Caco-2 (cell line): Measurements from ENCODE around the gene ILF3. TPM values are rescaled to one million over a fixed set of nuclear protein-coding genes. Genes with fewer than 3 reads are reported as not detected.

ENCODE experiments used
- BruUV-seq: library from RNA; stranded (reverse); fragments of 400-500 nt; replicated peaks from 2 replicates; lab custom pipeline; 2021; lab: Mats Ljungman, UMichigan
- CTCF ChIA-PET: fragments of 300-600 bp; sonication (Branson Sonifier 250); formaldehyde crosslinking; loops from one replicate; lab custom pipeline; 2022; ENCODE audit warnings: antibody characterized with exemption; lab: Charles Lee
- POLR2A ChIA-PET: fragments of 300-600 bp; sonication (Branson Sonifier 250); formaldehyde crosslinking; loops from one replicate; lab custom pipeline; 2022; ENCODE audit warnings: antibody characterized with exemption; lab: Charles Lee
- DNase-seq, 2 experiments: peaks; one replicate each; pipeline versions ENCODE4 v3.0.0 to v3.0.0-alpha.2; 2020 to 2022
- H3K27me3 ChIP-seq: replicated peaks from 2 replicates; pipeline ENCODE4 v1.6.0; 2011; ENCODE audit warnings: low read length; ENCODE audit not compliant: control insufficient read depth, insufficient read depth
- H3K36me3 ChIP-seq: 2 replicates; pipeline ENCODE4 v1.5.1; 2011; ENCODE audit warnings: low read length; ENCODE audit not compliant: control insufficient read depth, insufficient read depth
- H3K4me1 ChIP-seq: fragments of 250-450 bp; sonication (Bioruptor Pico); 2 replicates; pipeline ENCODE4 v1.5.1; 2020; ENCODE audit warnings: mild to moderate bottlenecking
- H3K4me3 ChIP-seq: 2 replicates; pipeline ENCODE4 v1.5.1; 2011; ENCODE audit warnings: low read depth, mild to moderate bottlenecking, control low read depth, low read length
- H3K9me3 ChIP-seq: fragments of 250-450 bp; sonication (Bioruptor Pico); 2 replicates; pipeline ENCODE4 v1.5.1; 2020; ENCODE audit warnings: mild to moderate bottlenecking, moderate library complexity
- H3K27ac Mint-ChIP-seq: one replicate; pipeline ENCODE4 v1.8.0; 2022; ENCODE audit warnings: mixed read lengths; ENCODE audit not compliant: unreplicated experiment
- H3K27me3 Mint-ChIP-seq: one replicate; pipeline ENCODE4 v1.8.0; 2022; ENCODE audit warnings: mixed read lengths; ENCODE audit not compliant: insufficient read depth, unreplicated experiment
- H3K36me3 Mint-ChIP-seq: one replicate; pipeline ENCODE4 v1.8.0; 2022; ENCODE audit warnings: mild to moderate bottlenecking, mixed read lengths; ENCODE audit not compliant: insufficient read depth, unreplicated experiment
- H3K4me1 Mint-ChIP-seq: one replicate; pipeline ENCODE4 v1.8.0; 2022; ENCODE audit warnings: low read depth, mixed read lengths; ENCODE audit not compliant: unreplicated experiment
- H3K4me3 Mint-ChIP-seq: one replicate; pipeline ENCODE4 v1.8.0; 2022; ENCODE audit warnings: mild to moderate bottlenecking, moderate library complexity, mixed read lengths; ENCODE audit not compliant: unreplicated experiment
- H3K9me3 Mint-ChIP-seq: one replicate; pipeline ENCODE4 v1.8.0; 2022; ENCODE audit warnings: mixed read lengths; ENCODE audit not compliant: unreplicated experiment
- intact Hi-C: fragments of 100-400 bp; cut with micrococcal nuclease; formaldehyde crosslinking; loops from one replicate; pipeline ENCODE4 v1.10.0; 2022; ENCODE audit not compliant: unreplicated experiment
- total RNA-seq: library from RNA; stranded (reverse); gene quantifications from 2 replicates; pipeline ENCODE4 v1.2.3, GENCODE V29; 2022
- TF ChIP-seq, protein P1 (sequence below), 2 experiments: fragments of 200-600 bp in 1 of 2; IDR thresholded peaks; 1 replicate in 1 of 2; 2 replicates in 1 of 2; pipeline versions ENCODE4 v1.5.1 to v1.8.0; 2011 to 2022; ENCODE audit warnings: antibody characterized with exemption in 1 of 2, control low read depth in 1 of 2, inconsistent platforms in 1 of 2, low read depth in 1 of 2, low read length in 1 of 2, mild to moderate bottlenecking in 1 of 2, moderate library complexity in 1 of 2; ENCODE audit not compliant: insufficient read depth in 1 of 2, severe bottlenecking in 1 of 2, unreplicated experiment in 1 of 2

ILF3 gene
- total RNA-seq, 1 experiment from 2014 or later, result 399 TPM

DNA sequence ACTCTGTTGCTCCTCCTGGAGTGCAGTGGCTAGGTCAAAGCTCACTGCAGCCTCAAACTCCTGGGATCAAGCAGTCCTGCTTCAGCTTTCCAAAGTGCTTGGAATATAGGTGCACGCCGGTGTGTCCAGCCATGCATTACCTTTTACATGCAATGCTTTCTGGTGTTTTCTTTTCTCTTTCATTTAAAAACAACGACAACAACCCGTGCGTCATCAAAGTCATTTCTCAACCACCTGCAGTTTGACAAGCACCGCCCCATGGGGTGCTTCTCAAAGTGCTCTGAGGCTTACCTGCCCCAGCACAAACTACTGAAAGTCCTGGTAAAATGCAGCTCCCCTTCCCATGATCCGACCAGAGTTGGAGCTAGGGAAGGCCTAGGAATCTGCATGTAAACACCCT, 54.1 kb downstream of the ILF3 start:
- TF ChIP-seq, protein P1, sequence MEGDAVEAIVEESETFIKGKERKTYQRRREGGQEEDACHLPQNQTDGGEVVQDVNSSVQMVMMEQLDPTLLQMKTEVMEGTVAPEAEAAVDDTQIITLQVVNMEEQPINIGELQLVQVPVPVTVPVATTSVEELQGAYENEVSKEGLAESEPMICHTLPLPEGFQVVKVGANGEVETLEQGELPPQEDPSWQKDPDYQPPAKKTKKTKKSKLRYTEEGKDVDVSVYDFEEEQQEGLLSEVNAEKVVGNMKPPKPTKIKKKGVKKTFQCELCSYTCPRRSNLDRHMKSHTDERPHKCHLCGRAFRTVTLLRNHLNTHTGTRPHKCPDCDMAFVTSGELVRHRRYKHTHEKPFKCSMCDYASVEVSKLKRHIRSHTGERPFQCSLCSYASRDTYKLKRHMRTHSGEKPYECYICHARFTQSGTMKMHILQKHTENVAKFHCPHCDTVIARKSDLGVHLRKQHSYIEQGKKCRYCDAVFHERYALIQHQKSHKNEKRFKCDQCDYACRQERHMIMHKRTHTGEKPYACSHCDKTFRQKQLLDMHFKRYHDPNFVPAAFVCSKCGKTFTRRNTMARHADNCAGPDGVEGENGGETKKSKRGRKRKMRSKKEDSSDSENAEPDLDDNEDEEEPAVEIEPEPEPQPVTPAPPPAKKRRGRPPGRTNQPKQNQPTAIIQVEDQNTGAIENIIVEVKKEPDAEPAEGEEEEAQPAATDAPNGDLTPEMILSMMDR (IDR thresholded peaks at IDR 0.05; ENCODE audit: insufficient read depth in 1 of 2, low read depth in 1 of 2, low read length in 1 of 2, severe bottlenecking in 1 of 2, unreplicated experiment in 1 of 2), result no peak
- intact Hi-C loops, result no loop called here
- POLR2A ChIA-PET, result no interaction called here
- DNase-seq, result no peak
- Histone ChIP-seq H3K27me3 (no peaks in the 10 kb centered on the region), H3K4me1 (peaks cover 9% of the 10 kb centered on the region; the same call in 1 of the 2 replicates), H3K4me3 (no peak overlapping the region), H3K36me3 (no peaks in the 10 kb centered on the region), H3K9me3 (no peaks in the 10 kb centered on the region)
- BruUV-seq, result no TSS peak
- H3K36me3 Mint-ChIP-seq, result peaks cover 32% of the 10 kb centered on the region
- no peaks in the 10 kb centered on the region for H3K4me1 Mint-ChIP-seq
- no peak overlapping the region for H3K4me3 Mint-ChIP-seq
- CTCF ChIA-PET, result interaction anchor here (0.7 to 1.7 kb wide), 2 partner anchors 10 to 63 kb away, joined by 4 to 5 read pairs; partner anchors contain the start of gene DNM2
- no peak overlapping the region for H3K27ac Mint-ChIP-seq
- no peaks in the 10 kb centered on the region for H3K27me3 Mint-ChIP-seq
- no peaks in the 10 kb centered on the region for H3K9me3 Mint-ChIP-seq

DNA sequence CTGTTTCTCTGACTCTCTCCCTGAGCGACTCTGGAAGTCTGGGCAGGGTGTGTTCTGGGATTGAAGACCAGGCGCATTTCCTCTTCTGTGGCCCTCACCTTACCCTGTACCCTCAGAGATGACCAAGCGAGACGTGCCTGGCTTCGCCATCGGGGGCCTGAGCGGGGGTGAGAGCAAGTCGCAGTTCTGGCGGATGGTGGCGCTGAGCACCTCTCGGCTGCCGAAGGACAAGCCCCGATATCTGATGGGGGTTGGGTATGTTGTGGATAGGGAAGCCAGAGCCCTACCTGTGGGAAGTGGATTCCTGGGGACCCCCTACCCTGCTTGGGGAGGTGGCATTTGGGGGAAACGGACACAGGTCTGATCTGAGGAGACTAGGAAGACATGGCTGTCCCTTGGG, 57.9 kb downstream of the ILF3 start:
- H3K4me3 ChIP-seq, result no peak overlapping the region
- peaks cover 22% of the 10 kb centered on the region for H3K36me3 Mint-ChIP-seq
- H3K4me3 Mint-ChIP-seq, result no peak overlapping the region
- TF ChIP-seq, protein P1 (IDR thresholded peaks at IDR 0.05; ENCODE audit: insufficient read depth in 1 of 2, low read depth in 1 of 2, low read length in 1 of 2, severe bottlenecking in 1 of 2, unreplicated experiment in 1 of 2), result no peak
- H3K27ac Mint-ChIP-seq, result no peak overlapping the region
- no peaks in the 10 kb centered on the region for H3K4me1 Mint-ChIP-seq
- H3K36me3 ChIP-seq, result no peaks in the 10 kb centered on the region
- peaks cover 4% of the 10 kb centered on the region; the same call in 1 of the 2 replicates for H3K4me1 ChIP-seq
- H3K27me3 Mint-ChIP-seq, result no peaks in the 10 kb centered on the region
- H3K9me3 ChIP-seq, result no peaks in the 10 kb centered on the region
- intact Hi-C loops, result no loop called here
- no peaks in the 10 kb centered on the region for H3K9me3 Mint-ChIP-seq
- ChIA-PET CTCF (no interaction called here), POLR2A (no interaction called here)
- no TSS peak for BruUV-seq
- no peaks in the 10 kb centered on the region for H3K27me3 ChIP-seq
- DNase-seq, result no peak

DNA sequence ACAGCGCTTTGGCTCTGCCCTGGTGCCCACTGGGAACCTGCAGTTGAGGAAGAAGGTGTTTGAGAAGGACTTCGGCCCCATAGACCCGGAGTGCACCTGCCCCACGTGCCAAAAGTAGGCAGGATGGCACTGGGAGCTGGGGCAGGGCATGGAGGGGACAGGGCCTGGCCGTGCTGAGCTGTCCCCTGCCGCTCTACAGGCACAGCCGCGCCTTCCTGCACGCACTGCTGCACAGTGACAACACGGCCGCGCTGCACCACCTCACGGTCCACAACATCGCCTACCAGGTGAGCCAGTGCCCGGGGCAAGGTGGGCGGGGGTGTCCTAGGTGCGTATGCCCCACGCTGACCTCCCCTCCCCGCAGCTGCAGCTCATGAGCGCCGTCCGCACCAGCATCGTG, 58.6 kb downstream of the ILF3 start:
- ChIA-PET POLR2A (no interaction called here), CTCF (no interaction called here)
- Mint-ChIP-seq H3K4me1 (no peaks in the 10 kb centered on the region), H3K27ac (no peak overlapping the region), H3K4me3 (no peak overlapping the region), H3K36me3 (peaks cover 19% of the 10 kb centered on the region), H3K27me3 (no peaks in the 10 kb centered on the region), H3K9me3 (no peaks in the 10 kb centered on the region)
- no peak overlapping the region for H3K4me3 ChIP-seq
- TSS peak; percentile 42 for BruUV-seq
- DNase-seq, result no peak
- no peaks in the 10 kb centered on the region for H3K27me3 ChIP-seq
- no peaks in the 10 kb centered on the region for H3K4me1 ChIP-seq
- intact Hi-C loops, result no loop called here
- no peaks in the 10 kb centered on the region for H3K9me3 ChIP-seq
- no peaks in the 10 kb centered on the region for H3K36me3 ChIP-seq
- TF ChIP-seq, protein P1 (IDR thresholded peaks at IDR 0.05; ENCODE audit: insufficient read depth in 1 of 2, low read depth in 1 of 2, low read length in 1 of 2, severe bottlenecking in 1 of 2, unreplicated experiment in 1 of 2), result no peak
